ENCODE data around the gene JAG1.

Gene JAG1

GRCh38 chr20:10652185-10652584 is 21.6 kb downstream of the JAG1 start:
- no peak for DNase-seq

- no peak for DNase-seq
These were observed 22.4 kb downstream of the JAG1 start for GRCh38 chr20:10651227-10651990.

GRCh38 chr20:10649797-10650160 is 24.0 kb downstream of the JAG1 start:
- DNase-seq: no peak

GRCh38 chr20:10649080-10649796 is 24.6 kb downstream of the JAG1 start:
- DNase-seq: no peak

- peak; percentile 30 for DNase-seq
These were observed 25.1 kb downstream of the JAG1 start for GRCh38 chr20:10648651-10649050.

GRCh38 chr20:10647909-10648308 is 25.9 kb downstream of the JAG1 start:
- no peak for DNase-seq

GRCh38 chr20:10647471-10647870 is 26.3 kb downstream of the JAG1 start:
- DNase-seq: no peak

GRCh38 chr20:10646886-10647420 is 26.8 kb downstream of the JAG1 start:
- no peak for DNase-seq

- DNase-seq: no peak
These were observed 27.8 kb downstream of the JAG1 start for GRCh38 chr20:10646006-10646405.

GRCh38 chr20:10645205-10645570 is 28.6 kb downstream of the JAG1 start:
- no peak for DNase-seq

- DNase-seq: no peak
These were observed 29.2 kb downstream of the JAG1 start for GRCh38 chr20:10644458-10645204.

GRCh38 chr20:10643560-10643873 is 30.3 kb downstream of the JAG1 start:
- DNase-seq: no peak

- DNase-seq: peak; percentile 15
These were observed 30.8 kb downstream of the JAG1 start for GRCh38 chr20:10642856-10643559.

GRCh38 chr20:10641893-10642292 is 31.9 kb downstream of the JAG1 start:
- DNase-seq: no peak

GRCh38 chr20:10641467-10641866 is 32.3 kb downstream of the JAG1 start:
- DNase-seq: no peak

GRCh38 chr20:10640897-10641296 is 32.9 kb downstream of the JAG1 start:
- no peak for DNase-seq

- DNase-seq: no peak
These were observed 33.9 kb downstream of the JAG1 start for GRCh38 chr20:10639737-10640556.

- DNase-seq: no peak
These were observed 34.6 kb downstream of the JAG1 start for GRCh38 chr20:10639077-10639736.

- no peak for DNase-seq
These were observed 36.2 kb downstream of the JAG1 start for GRCh38 chr20:10637563-10637962.

- DNase-seq: no peak
These were observed 36.7 kb downstream of the JAG1 start for GRCh38 chr20:10637031-10637559.

- no peak for DNase-seq
These were observed 37.4 kb downstream of the JAG1 start for GRCh38 chr20:10636326-10636818.
